Mucosa of descending colon (tissue), 3 donors: ENCODE data around the gene SEC14L1. TPM values are rescaled to one million over a fixed set of nuclear protein-coding genes. Genes with fewer than 3 reads are reported as not detected.

Experiments used
- ATAC-seq: fragments of 200-7000 bp; cut with Tn5 transposase; one replicate; pipeline ENCODE4 v1.9.1; 2020; ENCODE audit warnings: mild to moderate bottlenecking, moderate library complexity
- DNase-seq, 3 donors: peaks; one replicate each; pipeline ENCODE4 v3.0.0-alpha.2; 2020
- H3K36me3 ChIP-seq: fragments of 200-600 bp; one replicate; pipeline ENCODE4 v1.8.0; 2021; ENCODE audit warnings: low read depth, mild to moderate bottlenecking
- H3K4me1 ChIP-seq: fragments of 200-600 bp; one replicate; pipeline ENCODE4 v1.8.0; 2021; ENCODE audit warnings: low read depth, mild to moderate bottlenecking
- H3K4me3 ChIP-seq: fragments of 200-600 bp; one replicate; pipeline ENCODE4 v1.8.0; 2021; ENCODE audit warnings: mild to moderate bottlenecking
- H3K9me3 ChIP-seq: fragments of 200-600 bp; one replicate; pipeline ENCODE4 v1.8.0; 2021; ENCODE audit warnings: mild to moderate bottlenecking
- CTCF ChIP-seq: fragments of 200-600 bp; IDR thresholded peaks from one replicate; pipeline ENCODE4 v1.8.0; 2022; ENCODE audit warnings: antibody characterized with exemption, mild to moderate bottlenecking
- intact Hi-C, 2 donors: fragments of 100-400 bp; cut with DNase I in 1 of 2; cut with micrococcal nuclease in 1 of 2; formaldehyde crosslinking; loops; one replicate each; pipeline versions ENCODE4 v1.11.0 to v1.11.1; 2022; cut with DNase I, micrococcal nuclease
- total RNA-seq, 3 donors: library from RNA; stranded (reverse); fragmentation: NEBNext Ultra II Directional in 2 of 3; extraction: Animal tissue kit (Norgen Biotek cat#: 25700) in 2 of 3; gene quantifications; one replicate each; pipeline versions ENCODE4 v1.2.1 to v1.2.4, GENCODE V29; 2021 to 2023
- donor health status: DM: no; HTN: no; CAD: no; lungs with moderate emphysema.
- donor health status: DM: no; HTN: no; CAD: no.
- donor health status: DM: no; HTN: yes; CAD: no.

The SEC14L1 gene
- total RNA-seq, 3 donors from 2014 or later, result 24.5 to 44.6 (median 44.0) TPM

- DNase-seq (no peak), ATAC-seq (no peak)
- H3K4me1 ChIP-seq, result peaks cover 15% of the 10 kb centered on the region
- no peaks in the 10 kb centered on the region for H3K36me3 ChIP-seq
- no peak for TF ChIP-seq CTCF
- intact Hi-C loops, result no loop called here
- no peak overlapping the region for H3K4me3 ChIP-seq
- H3K9me3 ChIP-seq, result no peaks in the 10 kb centered on the region
These were observed 93.9 kb downstream of the SEC14L1 start for GRCh38 chr17:77234695-77235094.

DNA sequence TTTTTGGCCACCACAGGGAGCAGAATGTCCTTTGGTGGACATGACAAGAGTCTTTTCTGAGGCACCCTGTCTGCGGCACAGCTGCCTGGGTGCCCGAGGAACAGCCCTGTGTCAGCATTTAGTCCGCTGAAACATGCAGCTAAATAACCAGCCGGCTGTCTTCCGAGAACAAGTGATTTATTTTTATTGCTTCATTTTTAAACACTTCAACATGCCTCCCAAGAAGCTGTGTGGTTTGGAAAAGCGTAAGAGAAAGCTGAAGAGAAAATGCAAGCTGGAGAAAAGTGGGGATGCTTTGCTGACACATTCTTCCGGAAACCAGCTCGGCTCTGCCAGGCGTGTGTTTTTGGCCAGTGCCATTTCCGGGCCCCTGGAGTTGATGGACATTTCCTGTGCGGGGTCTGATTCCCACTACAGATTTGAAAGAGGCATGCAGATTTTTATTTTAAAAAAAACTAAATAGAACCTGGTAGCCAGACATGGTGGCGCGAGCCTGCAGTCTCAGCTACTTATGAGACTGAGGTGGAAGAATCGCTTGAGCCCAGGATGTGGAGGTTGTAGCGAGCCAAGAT, 94.7 kb downstream of the SEC14L1 start:
- peak; percentile 32 for ATAC-seq
- H3K9me3 ChIP-seq, result no peaks in the 10 kb centered on the region
- no peak for TF ChIP-seq CTCF
- peak in 1 of 3 donors; percentile 38 for DNase-seq
- intact Hi-C loops, result no loop called here
- no peak overlapping the region for H3K4me3 ChIP-seq
- no peaks in the 10 kb centered on the region for H3K36me3 ChIP-seq
- H3K4me1 ChIP-seq, result peaks cover 15% of the 10 kb centered on the region

GRCh38 chr17:77237232-77238008, 96.7 kb downstream of the SEC14L1 start:
- no peaks in the 10 kb centered on the region for H3K36me3 ChIP-seq
- no peaks in the 10 kb centered on the region for H3K9me3 ChIP-seq
- ATAC-seq (peak; percentile 6), DNase-seq (no peak)
- intact Hi-C loops, result no loop called here
- TF ChIP-seq CTCF, result no peak
- peaks cover 15% of the 10 kb centered on the region for H3K4me1 ChIP-seq
- H3K4me3 ChIP-seq, result no peak overlapping the region

- no peak for ATAC-seq
These were observed 100.2 kb downstream of the SEC14L1 start for GRCh38 chr17:77240976-77241375.

GRCh38 chr17:77242118-77242851, 101.5 kb downstream of the SEC14L1 start:
- no peak overlapping the region for H3K4me3 ChIP-seq
- H3K4me1 ChIP-seq, result peaks cover 11% of the 10 kb centered on the region
- DNase-seq (no peak), ATAC-seq (peak; percentile 49)
- no peaks in the 10 kb centered on the region for H3K36me3 ChIP-seq
- intact Hi-C loops, result loop anchor here in 1 of 2 donors (5.0 kb wide), 1 partner anchor 155 kb away; no protein-coding TSS in a partner anchor
- TF ChIP-seq CTCF, result no peak
- H3K9me3 ChIP-seq, result no peaks in the 10 kb centered on the region

More at GRCh38 chr17:77240976-77241375, 100.2 kb downstream of the SEC14L1 start:
- H3K4me1 ChIP-seq, result no peaks in the 10 kb centered on the region
- no peaks in the 10 kb centered on the region for H3K36me3 ChIP-seq
- H3K9me3 ChIP-seq, result no peaks in the 10 kb centered on the region
- no peak for DNase-seq
- TF ChIP-seq CTCF, result no peak
- H3K4me3 ChIP-seq, result no peak overlapping the region
- intact Hi-C loops, result loop anchor here in 1 of 2 donors (5.0 kb wide), 1 partner anchor 154 kb away; no protein-coding TSS in a partner anchor
